ENCODE data around the gene SOX18.

The SOX18 gene

GRCh38 chr20:64051561-64052325, 2.3 kb upstream of the SOX18 start:
- DNase-seq: no peak

GRCh38 chr20:64051033-64051452, 1.6 kb upstream of the SOX18 start:
- no peak for DNase-seq

- DNase-seq: no peak
Observed at GRCh38 chr20:64050261-64051032, 1.0 kb upstream of the SOX18 start.

GRCh38 chr20:64049878-64050260, 430 bp upstream of the SOX18 start:
- no peak for DNase-seq

GRCh38 chr20:64048402-64049044, 916 bp downstream of the SOX18 start:
- DNase-seq: no peak

GRCh38 chr20:64047968-64048401, 1.5 kb downstream of the SOX18 start:
- no peak for DNase-seq

GRCh38 chr20:64047046-64047389, 2.4 kb downstream of the SOX18 start:
- no peak for DNase-seq

- DNase-seq: no peak
Observed at GRCh38 chr20:64045346-64046011, 4.0 kb downstream of the SOX18 start.

- DNase-seq: no peak
Observed at GRCh38 chr20:64044484-64045247, 4.8 kb downstream of the SOX18 start.

- DNase-seq: no peak
Observed at GRCh38 chr20:64043768-64044167, 5.7 kb downstream of the SOX18 start.

- DNase-seq: no peak
Observed at GRCh38 chr20:64042054-64042781, 7.2 kb downstream of the SOX18 start.

GRCh38 chr20:64041781-64042053, 7.7 kb downstream of the SOX18 start:
- DNase-seq: no peak

- no peak for DNase-seq
Observed at GRCh38 chr20:64041040-64041780, 8.2 kb downstream of the SOX18 start.

- DNase-seq: no peak
Observed at GRCh38 chr20:64040231-64041039, 9.0 kb downstream of the SOX18 start.

GRCh38 chr20:64039293-64040160, 9.9 kb downstream of the SOX18 start:
- DNase-seq: no peak

- no peak for DNase-seq
Observed at GRCh38 chr20:64038565-64039292, 10.7 kb downstream of the SOX18 start.

GRCh38 chr20:64038224-64038564, 11.2 kb downstream of the SOX18 start:
- no peak for DNase-seq

- DNase-seq: no peak
Observed at GRCh38 chr20:64037498-64038213, 11.8 kb downstream of the SOX18 start.

Data from midbrain (tissue), 1 donor.